Neuronal stem cell (in vitro differentiated cells): ENCODE measurements around the gene ITPR2.

Experiments used
- DNase-seq: peaks from one replicate; pipeline ENCODE4 v3.0.0-alpha.2; 2013; ENCODE audit warnings: low spot score
- H2AFZ ChIP-seq: one replicate; pipeline ENCODE4 v1.6.1; 2013; ENCODE audit warnings: mild to moderate bottlenecking, low read length, inconsistent platforms
- H2AK5ac ChIP-seq: 2 replicates; pipeline ENCODE4 v1.6.1; 2013; ENCODE audit warnings: low read depth, mild to moderate bottlenecking, inconsistent platforms, low read length, moderate library complexity, mixed read lengths
- H2BK120ac ChIP-seq: 2 replicates; pipeline ENCODE4 v1.6.1; 2013; ENCODE audit warnings: low read depth, mild to moderate bottlenecking, inconsistent platforms, low read length, moderate library complexity, mixed read lengths
- H2BK12ac ChIP-seq: one replicate; pipeline ENCODE4 v1.6.1; 2013; ENCODE audit warnings: low read length, inconsistent platforms
- H2BK15ac ChIP-seq: 2 replicates; pipeline ENCODE4 v1.6.1; 2013; ENCODE audit warnings: mild to moderate bottlenecking, low read length, inconsistent platforms, mixed read lengths
- H2BK5ac ChIP-seq: one replicate; pipeline ENCODE4 v1.6.1; 2013; ENCODE audit warnings: inconsistent platforms, mild to moderate bottlenecking, low read length, moderate library complexity
- H3K14ac ChIP-seq: one replicate; pipeline ENCODE4 v1.6.1; 2013; ENCODE audit warnings: low read length, inconsistent platforms
- H3K18ac ChIP-seq: 2 replicates; pipeline ENCODE4 v1.6.1; 2013; ENCODE audit warnings: low read length, inconsistent platforms
- H3K23ac ChIP-seq: 2 replicates; pipeline ENCODE4 v1.6.1; 2013; ENCODE audit warnings: low read depth, mild to moderate bottlenecking, mixed read lengths, low read length, inconsistent platforms; ENCODE audit not compliant: poor library complexity
- H3K27ac ChIP-seq: replicated peaks from 3 replicates; pipeline ENCODE4 v1.5.1; 2013; ENCODE audit warnings: low read length, inconsistent platforms
- H3K27me3 ChIP-seq, 3 experiments: 2 replicates each; pipeline ENCODE4 v1.6.1; 2013; ENCODE audit warnings: low read length in 3 of 3, mild to moderate bottlenecking in 2 of 3, inconsistent platforms in 1 of 3, low read depth in 1 of 3, mixed read lengths in 1 of 3, moderate library complexity in 1 of 3; ENCODE audit not compliant: control insufficient read depth in 3 of 3, insufficient read depth in 3 of 3
- H3K36me3 ChIP-seq, 2 donors: replicated peaks in 1 of 2; 2 replicates each; pipeline ENCODE4 v1.6.1; 2013; ENCODE audit warnings: low read length in 2 of 2; ENCODE audit not compliant: control insufficient read depth in 2 of 2, insufficient read depth in 2 of 2
- H3K4ac ChIP-seq: 2 replicates; pipeline ENCODE4 v1.6.1; 2013; ENCODE audit warnings: inconsistent platforms, mild to moderate bottlenecking, low read length, moderate library complexity
- H3K4me1 ChIP-seq, 2 donors: 1 replicate in 1 of 2; 2 replicates in 1 of 2; pipeline ENCODE4 v1.6.1; 2013; ENCODE audit warnings: low read length in 2 of 2, low read depth in 1 of 2; ENCODE audit not compliant: control insufficient read depth in 2 of 2, insufficient read depth in 1 of 2
- H3K4me2 ChIP-seq: one replicate; pipeline ENCODE4 v1.6.1; 2013; ENCODE audit warnings: mild to moderate bottlenecking, low read length, inconsistent platforms; ENCODE audit not compliant: insufficient read depth, poor library complexity, severe bottlenecking
- H3K4me3 ChIP-seq, 2 donors: 2 replicates each; pipeline ENCODE4 v1.5.1; 2013; ENCODE audit warnings: low read length in 2 of 2, mild to moderate bottlenecking in 2 of 2, inconsistent platforms in 1 of 2, moderate library complexity in 1 of 2
- H3K79me1 ChIP-seq: one replicate; pipeline ENCODE4 v1.6.1; 2013; ENCODE audit warnings: low read depth, mild to moderate bottlenecking, inconsistent platforms, low read length, moderate library complexity
- H3K9ac ChIP-seq: one replicate; pipeline ENCODE4 v1.6.1; 2013; ENCODE audit warnings: mild to moderate bottlenecking, low read depth, low read length, inconsistent platforms; ENCODE audit not compliant: poor library complexity
- H3K9me3 ChIP-seq, 2 donors: replicated peaks in 1 of 2; 2 replicates each; pipeline versions ENCODE3 to v1.6.1; 2013; ENCODE audit warnings: low read length in 2 of 2, mild to moderate bottlenecking in 2 of 2, inconsistent platforms in 1 of 2, low read depth in 1 of 2, mixed read lengths in 1 of 2, moderate library complexity in 1 of 2; ENCODE audit not compliant: control insufficient read depth in 2 of 2, insufficient read depth in 1 of 2
- H4K8ac ChIP-seq: one replicate; pipeline ENCODE4 v1.6.1; 2013; ENCODE audit warnings: low read depth, mild to moderate bottlenecking, inconsistent platforms, low read length, moderate library complexity
- H4K91ac ChIP-seq: one replicate; pipeline ENCODE4 v1.6.1; 2013; ENCODE audit warnings: low read length, low read depth, mild to moderate bottlenecking, inconsistent platforms; ENCODE audit not compliant: poor library complexity
- WGBS, 2 donors: extraction: QIAGEN DNeasy Blood & Tissue Kit; methylation state at CpG; one replicate each; pipeline ENCODE4 v1.1.7; 2013; ENCODE audit warnings: missing lambda C conversion rate in 2 of 2, mixed read lengths in 1 of 2; ENCODE audit not compliant: insufficient read length in 2 of 2, insufficient replicate concordance in 1 of 2; ENCODE audit errors: extremely low coverage in 2 of 2; 5-methylcytosine and 5-hydroxymethylcytosine counted together

The ITPR2 gene

GRCh38 chr12:26728205-26729050, 104.6 kb downstream of the ITPR2 start:
- Histone ChIP-seq H3K36me3 (no peaks in the 10 kb centered on the region), H3K9me3 (no peaks in the 10 kb centered on the region)

GRCh38 chr12:26727482-26728204, 105.4 kb downstream of the ITPR2 start:
- Histone ChIP-seq H2BK120ac (no peak overlapping the region), H2BK5ac (no peak overlapping the region), H3K27ac (no peak overlapping the region), H3K4me1 (no peaks in the 10 kb centered on the region), H3K14ac (no peak overlapping the region), H3K9ac (no peak overlapping the region), H3K4me3 (no peak overlapping the region), H4K8ac (no peak overlapping the region), H3K23ac (no peak overlapping the region), H3K4me2 (no peak overlapping the region), H3K9me3 (no peaks in the 10 kb centered on the region), H4K91ac (no peak overlapping the region), H2BK15ac (no peak overlapping the region), H3K18ac (no peak overlapping the region), H2AFZ (no peak overlapping the region), H3K36me3 (no peaks in the 10 kb centered on the region), H2BK12ac (no peak overlapping the region), H3K79me1 (no peaks in the 10 kb centered on the region), H3K4ac (no peak overlapping the region), H3K27me3 (no peaks in the 10 kb centered on the region), H2AK5ac (no peak overlapping the region)
- WGBS, 2 donors: no CpG with 5 or more reads among the region's 13 CpGs
- DNase-seq: no peak

More at GRCh38 chr12:26728205-26729050, 104.6 kb downstream of the ITPR2 start:
- H3K18ac ChIP-seq: no peak overlapping the region
- no peak overlapping the region for H3K23ac ChIP-seq
- H4K8ac ChIP-seq: no peak overlapping the region
- no peak overlapping the region for H2BK120ac ChIP-seq
- no peak overlapping the region for H3K27ac ChIP-seq
- H2BK5ac ChIP-seq: no peak overlapping the region
- H2BK15ac ChIP-seq: no peak overlapping the region
- H3K79me1 ChIP-seq: no peaks in the 10 kb centered on the region
- H3K9ac ChIP-seq: no peak overlapping the region
- no CpG with 5 or more reads among the region's 5 CpGs for WGBS, 2 donors
- H3K14ac ChIP-seq: no peak overlapping the region
- no peak overlapping the region for H3K4ac ChIP-seq
- no peak for DNase-seq
- H3K27me3 ChIP-seq: no peaks in the 10 kb centered on the region
- H2AK5ac ChIP-seq: no peak overlapping the region
- H2AFZ ChIP-seq: no peak overlapping the region
- H3K4me3 ChIP-seq: no peak overlapping the region
- H3K4me1 ChIP-seq: no peaks in the 10 kb centered on the region
- H4K91ac ChIP-seq: no peak overlapping the region
- H3K4me2 ChIP-seq: no peak overlapping the region
- H2BK12ac ChIP-seq: no peak overlapping the region

- H3K4ac ChIP-seq: no peak overlapping the region
- H2BK12ac ChIP-seq: no peak overlapping the region
- no peaks in the 10 kb centered on the region for H3K36me3 ChIP-seq
- no peak overlapping the region for H3K9ac ChIP-seq
- H2BK15ac ChIP-seq: no peak overlapping the region
- H2AK5ac ChIP-seq: no peak overlapping the region
- no peak overlapping the region for H3K23ac ChIP-seq
- no peak overlapping the region for H2BK5ac ChIP-seq
- H3K4me1 ChIP-seq: no peaks in the 10 kb centered on the region
- no peak overlapping the region for H2AFZ ChIP-seq
- no peaks in the 10 kb centered on the region for H3K79me1 ChIP-seq
- H3K27me3 ChIP-seq: no peaks in the 10 kb centered on the region
- no peak overlapping the region for H3K4me3 ChIP-seq
- H4K91ac ChIP-seq: no peak overlapping the region
- no peak overlapping the region for H4K8ac ChIP-seq
- no peak overlapping the region for H3K27ac ChIP-seq
- H2BK120ac ChIP-seq: no peak overlapping the region
- no peak overlapping the region for H3K18ac ChIP-seq
- no CpG with 5 or more reads among the region's 2 CpGs for WGBS, 2 donors
- no peaks in the 10 kb centered on the region for H3K9me3 ChIP-seq
- no peak overlapping the region for H3K14ac ChIP-seq
- H3K4me2 ChIP-seq: no peak overlapping the region
- no peak for DNase-seq
Measured at GRCh38 chr12:26726956-26727355, 106.0 kb downstream of the ITPR2 start.

- no peak overlapping the region for H2AFZ ChIP-seq
- DNase-seq: no peak
- no peak overlapping the region for H2BK120ac ChIP-seq
- H2BK5ac ChIP-seq: no peak overlapping the region
- no peaks in the 10 kb centered on the region for H3K36me3 ChIP-seq
- H3K18ac ChIP-seq: no peak overlapping the region
- no peak overlapping the region for H4K8ac ChIP-seq
- no peak overlapping the region for H2BK15ac ChIP-seq
- no peak overlapping the region for H3K4ac ChIP-seq
- H3K9me3 ChIP-seq: no peaks in the 10 kb centered on the region
- no peak overlapping the region for H2AK5ac ChIP-seq
- H2BK12ac ChIP-seq: no peak overlapping the region
- no peak overlapping the region for H4K91ac ChIP-seq
- no peaks in the 10 kb centered on the region for H3K27me3 ChIP-seq
- H3K27ac ChIP-seq: no peak overlapping the region
- no peaks in the 10 kb centered on the region for H3K79me1 ChIP-seq
- no peaks in the 10 kb centered on the region for H3K4me1 ChIP-seq
- H3K14ac ChIP-seq: no peak overlapping the region
- no peak overlapping the region for H3K9ac ChIP-seq
- H3K4me3 ChIP-seq: no peak overlapping the region
- no peak overlapping the region for H3K4me2 ChIP-seq
- no CpG with 5 or more reads among the region's 2 CpGs for WGBS, 2 donors
- no peak overlapping the region for H3K23ac ChIP-seq
Measured at GRCh38 chr12:26725276-26725916, 107.6 kb downstream of the ITPR2 start.
